Mesothelial cell of epicardium (in vitro differentiated cells): Measurements from ENCODE around the gene MAP3K3. TPM values are rescaled to one million over a fixed set of nuclear protein-coding genes. Genes with fewer than 3 reads are reported as not detected.

ENCODE experiments used
- DNase-seq, 2 experiments: peaks; one replicate each; pipeline ENCODE4 v3.0.0; 2021; ENCODE audit warnings: low spot score in 2 of 2; ENCODE audit not compliant: unreplicated experiment in 2 of 2
- H3K27ac Mint-ChIP-seq: 2 replicates; pipeline ENCODE4 v1.8.0; 2021; ENCODE audit warnings: mixed read lengths
- H3K27me3 Mint-ChIP-seq: 2 replicates; pipeline ENCODE4 v1.8.0; 2021; ENCODE audit warnings: low read depth, mixed read lengths
- H3K36me3 Mint-ChIP-seq: 2 replicates; pipeline ENCODE4 v1.8.0; 2021; ENCODE audit warnings: mixed read lengths
- H3K4me1 Mint-ChIP-seq: 2 replicates; pipeline ENCODE4 v1.8.0; 2021; ENCODE audit warnings: mixed read lengths
- H3K4me3 Mint-ChIP-seq: 2 replicates; pipeline ENCODE4 v1.8.0; 2021; ENCODE audit warnings: mild to moderate bottlenecking, moderate library complexity, mixed read lengths
- H3K9me3 Mint-ChIP-seq: 2 replicates; pipeline ENCODE4 v1.8.0; 2021; ENCODE audit warnings: mixed read lengths
- total RNA-seq: library from RNA; stranded (reverse); gene quantifications from 3 replicates; pipeline ENCODE4 v1.2.1, GENCODE V29; 2021
- TF ChIP-seq, protein P1 (sequence below): fragments of 200-600 bp; sonication (generic); IDR thresholded peaks from one replicate; pipeline ENCODE4 v1.5.0; 2021; ENCODE audit warnings: antibody characterized with exemption; ENCODE audit not compliant: unreplicated experiment

Gene MAP3K3
- total RNA-seq, 1 donor from 2014 or later = 24.0 TPM

DNA sequence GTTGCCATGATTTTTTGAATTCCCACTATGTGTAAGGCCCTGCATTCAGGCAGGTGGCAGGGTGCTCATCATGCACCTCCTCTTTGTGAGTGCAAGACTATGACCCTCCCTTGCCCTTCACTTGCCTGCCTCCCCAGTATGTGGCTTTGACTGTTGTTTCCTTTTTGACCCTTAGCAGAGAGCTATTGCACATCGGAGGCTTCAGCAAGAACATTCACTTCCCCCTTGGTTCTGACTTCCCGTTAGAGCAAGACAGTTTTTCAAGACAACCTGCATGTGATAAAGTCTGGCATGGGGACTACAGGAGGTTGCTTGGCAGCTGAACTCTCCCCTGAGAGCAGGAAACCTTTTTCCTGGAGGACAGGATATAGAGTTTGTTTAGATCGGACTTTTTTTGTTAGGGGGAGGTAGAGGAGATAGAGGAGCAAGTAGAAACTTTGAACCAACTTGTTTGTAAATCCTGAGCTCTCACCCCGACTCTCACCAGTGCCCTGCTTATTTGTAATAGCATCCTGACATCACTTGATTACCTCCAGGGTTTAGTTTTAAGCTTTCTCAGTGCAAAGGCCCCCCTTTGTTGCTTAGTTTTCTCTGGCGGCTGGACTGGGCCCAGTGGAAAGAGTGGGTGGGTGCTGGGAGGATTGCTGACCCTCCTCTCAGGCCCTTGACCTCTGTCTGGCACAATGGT lies 43.5 kb downstream of the MAP3K3 start:
- Mint-ChIP-seq H3K27ac (no peak overlapping the region), H3K4me1 (no peaks in the 10 kb centered on the region), H3K4me3 (no peak overlapping the region), H3K36me3 (peaks cover 22% of the 10 kb centered on the region), H3K9me3 (no peaks in the 10 kb centered on the region), H3K27me3 (no peaks in the 10 kb centered on the region)
- TF ChIP-seq, protein P1, sequence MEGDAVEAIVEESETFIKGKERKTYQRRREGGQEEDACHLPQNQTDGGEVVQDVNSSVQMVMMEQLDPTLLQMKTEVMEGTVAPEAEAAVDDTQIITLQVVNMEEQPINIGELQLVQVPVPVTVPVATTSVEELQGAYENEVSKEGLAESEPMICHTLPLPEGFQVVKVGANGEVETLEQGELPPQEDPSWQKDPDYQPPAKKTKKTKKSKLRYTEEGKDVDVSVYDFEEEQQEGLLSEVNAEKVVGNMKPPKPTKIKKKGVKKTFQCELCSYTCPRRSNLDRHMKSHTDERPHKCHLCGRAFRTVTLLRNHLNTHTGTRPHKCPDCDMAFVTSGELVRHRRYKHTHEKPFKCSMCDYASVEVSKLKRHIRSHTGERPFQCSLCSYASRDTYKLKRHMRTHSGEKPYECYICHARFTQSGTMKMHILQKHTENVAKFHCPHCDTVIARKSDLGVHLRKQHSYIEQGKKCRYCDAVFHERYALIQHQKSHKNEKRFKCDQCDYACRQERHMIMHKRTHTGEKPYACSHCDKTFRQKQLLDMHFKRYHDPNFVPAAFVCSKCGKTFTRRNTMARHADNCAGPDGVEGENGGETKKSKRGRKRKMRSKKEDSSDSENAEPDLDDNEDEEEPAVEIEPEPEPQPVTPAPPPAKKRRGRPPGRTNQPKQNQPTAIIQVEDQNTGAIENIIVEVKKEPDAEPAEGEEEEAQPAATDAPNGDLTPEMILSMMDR = no peak
- no peak for DNase-seq

DNA sequence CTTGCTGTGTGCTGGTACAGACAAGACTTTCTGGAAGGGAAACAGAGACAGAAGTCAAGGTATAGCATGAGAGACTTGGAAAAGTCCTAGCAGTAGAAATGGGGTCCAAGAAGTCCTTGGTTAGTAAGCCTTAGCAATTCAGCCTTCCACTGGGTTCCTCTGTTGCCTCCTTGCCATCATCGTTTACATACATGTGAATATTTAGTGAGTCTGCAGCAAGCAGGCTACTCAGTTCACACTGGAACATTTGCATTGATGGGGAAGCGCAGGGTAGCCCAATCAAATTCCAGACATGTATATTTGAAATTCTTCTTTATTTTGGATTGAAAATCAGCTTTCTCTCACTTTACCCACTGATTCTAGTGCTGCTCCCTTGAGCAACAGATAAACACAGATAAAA lies 50.6 kb downstream of the MAP3K3 start:
- peaks cover 7% of the 10 kb centered on the region for H3K36me3 Mint-ChIP-seq
- H3K27me3 Mint-ChIP-seq = no peaks in the 10 kb centered on the region
- no peak for DNase-seq
- TF ChIP-seq, protein P1 = no peak
- no peak overlapping the region for H3K4me3 Mint-ChIP-seq
- H3K27ac Mint-ChIP-seq = no peak overlapping the region
- peaks cover 33% of the 10 kb centered on the region for H3K4me1 Mint-ChIP-seq
- no peaks in the 10 kb centered on the region for H3K9me3 Mint-ChIP-seq

DNA sequence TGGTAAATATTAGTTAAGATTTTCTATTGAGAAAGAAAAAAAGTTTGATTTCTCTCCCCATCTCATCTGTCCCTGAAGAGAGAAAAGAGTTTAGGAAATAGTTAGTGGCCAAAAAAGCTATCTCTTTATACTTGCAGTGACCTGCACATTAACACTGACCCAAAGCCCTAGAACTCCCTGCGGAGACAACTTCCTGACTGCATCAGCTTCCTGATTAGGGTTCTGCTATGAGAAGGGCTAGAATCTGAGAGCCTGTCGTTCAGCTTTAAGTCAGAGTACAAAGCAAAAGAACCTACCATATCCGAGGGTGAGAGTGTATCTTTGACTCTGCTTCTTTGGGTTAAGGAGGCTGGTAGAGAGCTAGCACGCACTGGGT lies 53.0 kb downstream of the MAP3K3 start:
- Mint-ChIP-seq H3K27ac (peak overlapping the region; percentile 94), H3K4me1 (peaks cover 39% of the 10 kb centered on the region), H3K36me3 (peaks cover 5% of the 10 kb centered on the region), H3K4me3 (no peak overlapping the region), H3K27me3 (no peaks in the 10 kb centered on the region), H3K9me3 (no peaks in the 10 kb centered on the region)
- TF ChIP-seq, protein P1 = no peak
- DNase-seq = no peak

DNA sequence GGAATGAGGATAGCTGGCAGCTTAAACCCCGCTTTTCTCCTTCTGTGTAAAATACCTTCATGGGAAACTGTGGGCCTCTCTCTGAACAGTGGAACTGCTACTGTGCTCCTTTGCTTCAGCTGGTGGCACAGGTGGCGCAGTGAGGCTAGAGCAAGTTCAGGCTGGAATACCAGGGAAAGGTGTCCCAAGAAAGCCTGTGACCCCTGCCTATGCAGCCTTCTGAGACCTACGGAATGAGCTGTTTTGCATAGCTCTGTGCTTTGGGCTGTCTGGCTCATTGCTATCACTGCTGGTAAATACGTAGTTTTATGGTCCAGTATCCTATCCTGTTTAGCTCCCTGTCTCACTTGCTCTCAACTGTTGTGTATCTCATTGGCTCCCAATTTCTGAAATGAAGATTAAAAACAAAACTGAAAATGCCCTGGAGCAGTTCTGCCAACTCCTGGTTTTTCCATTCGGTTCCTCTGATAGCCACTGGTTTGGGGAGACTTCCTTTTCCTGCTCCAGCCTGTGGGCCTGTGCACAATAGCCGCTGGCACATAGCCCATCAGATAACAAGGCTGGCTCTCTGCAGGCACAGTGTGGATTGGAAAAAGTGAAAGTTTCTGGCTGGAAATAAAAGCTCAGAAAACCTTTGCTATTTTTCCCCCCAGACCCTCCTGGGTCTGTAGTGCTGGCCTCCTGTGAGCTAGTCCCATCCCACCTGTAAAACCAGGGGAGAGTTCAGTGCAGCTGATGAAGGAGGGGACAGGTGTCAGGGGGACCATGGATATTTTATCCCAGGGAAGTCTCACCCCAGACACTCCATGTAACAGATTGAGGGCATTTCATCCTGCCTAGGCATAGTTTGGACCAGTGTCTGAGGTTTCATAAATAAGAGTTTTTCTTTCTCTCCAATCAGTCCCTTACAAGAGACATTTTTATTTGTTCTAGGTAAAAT lies 53.7 kb downstream of the MAP3K3 start:
- peaks cover under 1% of the 10 kb centered on the region for H3K36me3 Mint-ChIP-seq
- H3K9me3 Mint-ChIP-seq = no peaks in the 10 kb centered on the region
- H3K4me3 Mint-ChIP-seq = no peak overlapping the region
- H3K27me3 Mint-ChIP-seq = no peaks in the 10 kb centered on the region
- peak; percentile 61 to 74 for DNase-seq
- H3K4me1 Mint-ChIP-seq = peaks cover 44% of the 10 kb centered on the region
- H3K27ac Mint-ChIP-seq = peak overlapping the region; percentile 94
- TF ChIP-seq, protein P1 = no peak

DNA sequence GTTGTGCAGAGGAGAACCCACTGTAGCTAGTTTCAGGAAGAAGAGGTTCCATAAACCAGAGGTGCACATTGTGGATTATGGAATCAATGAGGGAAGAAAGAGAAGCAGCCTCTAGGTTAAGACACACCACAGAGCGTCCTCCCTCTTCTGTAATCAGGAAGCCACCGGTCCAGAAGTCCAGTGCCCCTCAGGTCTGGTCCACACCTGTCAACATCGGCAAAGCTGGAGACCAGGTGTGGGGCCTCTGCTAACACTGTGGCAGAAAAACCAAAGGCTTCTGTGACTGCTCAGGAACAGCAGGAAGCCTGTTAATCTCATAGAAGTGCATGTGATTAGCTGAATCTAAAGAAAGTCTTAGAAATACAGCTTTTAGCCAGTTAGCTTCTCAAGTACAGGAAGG lies 54.4 kb downstream of the MAP3K3 start:
- H3K4me1 Mint-ChIP-seq = peaks cover 47% of the 10 kb centered on the region
- DNase-seq = no peak
- peak overlapping the region; percentile 94 for H3K27ac Mint-ChIP-seq

More for the DNA sequence above, 54.4 kb downstream of the MAP3K3 start:
- Mint-ChIP-seq H3K9me3 (no peaks in the 10 kb centered on the region), H3K4me3 (no peak overlapping the region), H3K36me3 (no peaks in the 10 kb centered on the region), H3K27me3 (no peaks in the 10 kb centered on the region)
- TF ChIP-seq, protein P1 = no peak
